GM12801 (cell line): ENCODE measurements around the gene GALNTL6.

ENCODE experiments used
- TF ChIP-seq, protein P1 (sequence below): IDR thresholded peaks from one replicate; pipeline ENCODE4 v1.5.1; 2011; ENCODE audit warnings: control low read depth; ENCODE audit not compliant: insufficient read length; ENCODE audit errors: extremely low read depth

GALNTL6 gene

DNA sequence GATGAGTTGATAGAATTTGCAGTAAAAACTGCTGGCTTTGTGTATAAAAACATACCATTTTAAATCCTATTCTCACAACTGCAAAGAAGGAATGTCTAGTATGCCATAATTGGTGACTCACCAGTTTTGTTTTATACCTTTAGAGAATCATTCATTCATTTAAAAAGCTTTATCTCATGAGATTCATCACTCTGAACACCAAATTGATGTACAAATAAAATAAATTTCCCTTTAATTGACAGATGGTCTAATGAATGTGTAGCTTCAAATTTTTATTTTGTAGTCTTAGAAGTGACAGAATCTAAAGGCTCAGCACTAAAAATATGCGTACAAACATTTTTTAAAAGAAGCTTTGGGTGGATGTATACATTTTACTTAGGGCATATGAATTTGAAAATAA, 492.5 kb downstream of the GALNTL6 start:
- TF ChIP-seq, protein P1, sequence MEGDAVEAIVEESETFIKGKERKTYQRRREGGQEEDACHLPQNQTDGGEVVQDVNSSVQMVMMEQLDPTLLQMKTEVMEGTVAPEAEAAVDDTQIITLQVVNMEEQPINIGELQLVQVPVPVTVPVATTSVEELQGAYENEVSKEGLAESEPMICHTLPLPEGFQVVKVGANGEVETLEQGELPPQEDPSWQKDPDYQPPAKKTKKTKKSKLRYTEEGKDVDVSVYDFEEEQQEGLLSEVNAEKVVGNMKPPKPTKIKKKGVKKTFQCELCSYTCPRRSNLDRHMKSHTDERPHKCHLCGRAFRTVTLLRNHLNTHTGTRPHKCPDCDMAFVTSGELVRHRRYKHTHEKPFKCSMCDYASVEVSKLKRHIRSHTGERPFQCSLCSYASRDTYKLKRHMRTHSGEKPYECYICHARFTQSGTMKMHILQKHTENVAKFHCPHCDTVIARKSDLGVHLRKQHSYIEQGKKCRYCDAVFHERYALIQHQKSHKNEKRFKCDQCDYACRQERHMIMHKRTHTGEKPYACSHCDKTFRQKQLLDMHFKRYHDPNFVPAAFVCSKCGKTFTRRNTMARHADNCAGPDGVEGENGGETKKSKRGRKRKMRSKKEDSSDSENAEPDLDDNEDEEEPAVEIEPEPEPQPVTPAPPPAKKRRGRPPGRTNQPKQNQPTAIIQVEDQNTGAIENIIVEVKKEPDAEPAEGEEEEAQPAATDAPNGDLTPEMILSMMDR = no peak

DNA sequence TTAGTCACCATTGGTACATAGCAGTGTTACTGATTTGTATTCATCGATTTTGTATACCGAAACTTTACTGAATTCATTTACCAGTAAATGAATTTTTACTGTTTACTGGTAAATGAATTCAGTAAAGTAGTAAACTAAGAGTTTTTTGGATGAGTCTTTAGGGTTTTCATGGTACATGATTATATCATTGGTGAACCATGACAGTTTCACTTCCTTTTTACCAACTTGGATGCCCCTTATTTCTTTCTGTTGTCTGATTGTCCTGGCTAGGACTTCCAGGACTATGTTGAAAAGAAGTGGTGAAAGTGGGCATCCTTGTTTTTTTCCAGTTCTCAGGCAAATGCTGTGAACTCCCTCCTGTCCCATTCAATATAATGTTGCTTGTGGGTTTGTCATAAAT, 494.9 kb downstream of the GALNTL6 start:
- TF ChIP-seq, protein P1 = no peak

DNA sequence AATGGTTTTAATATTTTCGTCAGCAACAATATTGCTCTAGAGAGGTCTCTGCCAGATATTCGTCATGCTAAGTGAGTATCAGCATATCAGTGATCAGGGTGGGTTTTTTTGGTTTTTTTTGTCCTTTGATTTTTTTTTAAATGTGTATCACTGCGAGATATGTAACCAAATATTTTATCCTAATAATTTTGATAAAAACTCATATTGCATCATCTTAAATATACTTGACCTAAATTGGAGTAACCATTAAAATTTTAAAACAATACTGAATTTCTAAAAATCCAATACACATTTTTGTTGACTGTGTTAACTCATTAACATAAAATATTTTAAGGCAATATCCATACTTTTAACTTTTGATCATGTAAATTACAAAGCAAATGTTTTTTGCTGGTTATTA, 498.5 kb downstream of the GALNTL6 start:
- TF ChIP-seq, protein P1 = no peak

DNA sequence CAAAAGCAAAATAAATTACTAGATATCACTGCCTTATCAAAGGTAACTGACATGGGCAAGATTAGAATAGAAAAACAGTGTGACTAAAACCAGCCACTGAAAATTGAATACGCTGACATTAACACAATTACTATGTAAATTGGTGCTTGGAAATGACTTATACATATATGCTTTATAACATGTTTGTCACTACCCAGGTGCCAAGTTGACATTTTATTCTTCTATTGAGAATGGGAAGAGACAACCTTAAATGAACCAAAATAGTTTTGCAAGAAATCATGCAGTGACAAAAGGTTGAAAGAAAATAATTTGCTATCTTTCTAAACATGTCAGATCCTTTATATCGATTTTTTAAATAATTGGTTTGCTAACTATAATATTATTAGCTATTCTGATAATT, 510.1 kb downstream of the GALNTL6 start:
- TF ChIP-seq, protein P1 = no peak

DNA sequence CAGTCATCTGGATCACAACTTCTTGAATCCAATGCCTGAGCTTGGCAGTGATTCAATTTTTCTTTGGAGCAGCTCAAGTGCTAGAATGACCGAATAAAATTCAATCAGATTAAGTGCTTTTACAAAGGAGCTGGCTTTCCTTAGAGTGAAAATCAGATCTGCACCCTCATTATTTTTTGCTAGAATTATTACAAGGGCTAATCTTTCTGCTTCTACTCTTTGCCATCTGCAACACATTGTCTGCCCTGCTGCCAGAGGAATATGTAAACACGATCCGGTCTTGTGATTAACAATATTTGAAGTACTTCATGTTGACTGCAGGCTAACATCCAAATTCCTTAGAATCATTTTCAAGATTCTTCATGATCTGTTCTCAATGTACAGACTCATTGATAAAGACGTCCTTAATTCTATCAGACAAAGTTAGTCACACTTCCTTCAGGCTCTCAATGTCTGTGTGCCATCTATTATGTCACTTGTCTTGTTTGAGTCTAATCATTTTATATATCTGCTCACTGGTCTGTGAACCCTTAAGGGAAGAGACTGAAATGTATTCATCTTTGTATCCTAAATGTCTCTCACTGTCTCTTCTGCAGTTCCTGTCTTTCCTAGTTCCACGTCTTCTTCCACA, 531.2 kb downstream of the GALNTL6 start:
- TF ChIP-seq, protein P1 = no peak

DNA sequence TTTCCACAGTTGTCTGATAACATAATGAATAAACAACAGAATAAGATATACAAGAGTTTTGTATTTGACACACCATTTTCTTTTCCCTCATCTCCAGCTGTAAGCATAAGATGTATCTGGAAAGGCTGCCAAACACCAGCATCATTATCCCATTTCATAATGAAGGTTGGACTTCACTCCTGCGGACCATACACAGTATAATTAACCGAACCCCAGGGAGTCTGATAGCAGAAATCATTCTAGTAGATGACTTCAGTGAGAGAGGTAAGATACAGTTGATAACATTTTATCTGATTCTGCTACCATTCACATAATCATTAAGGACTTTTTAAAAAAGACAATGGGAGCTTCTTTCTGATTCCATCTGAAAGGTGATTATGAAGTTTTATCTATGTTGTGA, 535.2 kb downstream of the GALNTL6 start:
- TF ChIP-seq, protein P1 = no peak

DNA sequence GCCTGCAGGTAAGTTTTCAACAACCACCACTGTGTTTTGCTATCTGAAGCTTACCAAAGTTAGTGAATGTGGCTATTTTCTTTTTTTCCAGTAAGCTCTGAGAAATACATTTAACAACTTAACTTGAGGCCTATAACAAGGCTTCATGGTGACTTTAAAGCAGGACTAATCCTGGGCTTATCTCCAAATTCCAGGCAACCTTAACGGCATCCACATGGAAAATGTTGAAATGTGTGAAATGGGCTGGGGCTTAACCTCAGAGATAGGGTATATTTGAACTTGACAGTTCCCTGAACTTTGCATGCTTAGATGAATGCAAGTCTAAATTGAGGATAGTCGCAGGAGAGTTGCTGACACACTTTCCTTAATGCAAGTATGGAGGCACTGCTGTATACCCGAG, 539.2 kb downstream of the GALNTL6 start:
- TF ChIP-seq, protein P1 = no peak
